ENCODE results near the gene OPTC.

Gene OPTC

DNA sequence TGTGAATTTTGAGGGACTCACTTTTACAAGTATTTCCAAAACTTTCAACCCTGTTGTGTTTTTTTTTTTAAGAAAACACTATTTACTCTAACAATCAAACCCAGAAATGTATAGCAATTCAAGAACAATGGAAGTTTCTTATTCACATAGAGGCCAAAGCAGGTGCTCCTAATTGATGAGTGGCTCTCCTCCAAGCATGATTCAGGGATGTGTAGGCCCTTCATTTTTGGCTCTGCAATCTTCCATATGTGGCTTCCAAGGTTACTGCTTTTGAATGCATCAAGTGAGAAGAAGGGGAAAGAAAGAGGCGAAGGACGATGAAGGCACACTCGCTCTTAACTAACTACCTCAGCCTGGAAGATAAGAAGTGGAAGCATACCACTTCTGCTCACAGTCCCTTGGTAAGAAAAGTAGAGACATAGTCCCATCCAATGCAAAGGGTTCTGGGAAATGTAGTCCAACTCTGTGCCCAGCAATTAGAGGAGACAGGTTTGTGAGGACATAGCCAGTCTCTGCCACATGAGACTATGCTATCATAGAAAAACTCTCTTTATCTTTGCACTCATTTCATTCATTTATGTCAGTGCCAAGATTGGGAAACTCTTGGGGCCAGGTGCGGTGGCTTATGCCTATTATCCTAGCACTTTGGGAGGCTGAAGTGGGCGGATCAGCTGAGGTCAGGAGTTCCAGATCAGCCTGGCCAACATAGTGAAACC, 46.0 kb downstream of the OPTC start:
- no peak for FAIRE-seq

DNA sequence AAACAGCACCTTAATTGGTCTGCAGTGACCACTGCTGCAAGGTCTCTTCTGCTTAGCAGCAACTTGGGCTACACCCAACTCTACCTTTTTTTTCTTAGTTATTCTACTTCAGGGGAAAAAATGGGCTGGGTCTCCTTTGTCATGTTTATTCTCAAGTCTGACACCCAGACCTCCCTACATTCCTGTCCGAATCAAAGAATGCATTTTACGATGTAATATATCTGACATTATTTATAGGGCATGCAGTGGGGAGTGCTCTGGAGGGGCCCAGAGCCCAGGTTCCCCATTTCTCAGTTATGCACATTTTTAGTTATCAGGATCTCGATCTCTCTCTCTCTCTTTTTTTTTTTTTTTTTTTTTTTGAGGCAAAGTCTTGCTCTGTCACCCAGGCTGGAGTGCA, 50.5 kb downstream of the OPTC start:
- no peak for FAIRE-seq

DNA sequence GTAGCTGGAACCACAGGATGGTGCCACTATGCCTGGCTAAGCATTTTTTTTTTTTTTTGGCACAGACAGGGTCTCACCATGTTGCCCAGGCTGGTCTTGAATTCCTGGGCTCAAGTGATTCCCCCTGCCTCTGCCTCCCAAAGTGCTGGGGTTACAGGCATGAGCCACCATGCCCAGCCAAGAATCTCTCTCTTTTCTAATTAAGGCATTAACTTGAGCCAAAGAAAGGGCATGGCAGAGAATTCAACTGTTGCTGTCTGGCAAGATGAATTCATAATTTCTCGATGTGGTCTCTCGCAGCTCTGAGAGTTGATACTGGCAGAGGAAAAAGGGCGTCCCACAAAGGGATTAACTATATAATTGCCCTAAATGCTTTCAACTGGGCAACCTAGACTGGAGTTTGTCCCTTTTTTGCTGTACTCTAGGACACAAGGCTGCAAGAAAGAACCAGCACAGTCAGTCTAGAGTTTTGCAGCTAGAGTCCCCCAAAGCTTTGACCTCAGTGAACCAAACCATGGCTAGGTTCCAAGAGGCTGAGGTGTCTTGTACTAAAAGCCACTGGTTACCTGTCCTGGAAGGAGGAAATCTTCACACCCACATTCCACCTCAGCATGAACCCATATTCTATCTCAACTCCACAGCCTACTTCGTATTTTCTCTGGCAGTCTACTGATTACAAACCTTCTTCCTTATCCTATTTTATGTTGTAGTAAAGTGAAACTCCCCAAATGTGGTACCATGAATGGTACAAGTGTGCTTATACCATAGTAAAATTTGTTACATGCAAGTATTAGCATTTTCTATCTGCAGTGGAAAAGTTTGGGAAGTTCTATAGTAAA, 51.2 kb downstream of the OPTC start:
- FAIRE-seq = no peak

DNA sequence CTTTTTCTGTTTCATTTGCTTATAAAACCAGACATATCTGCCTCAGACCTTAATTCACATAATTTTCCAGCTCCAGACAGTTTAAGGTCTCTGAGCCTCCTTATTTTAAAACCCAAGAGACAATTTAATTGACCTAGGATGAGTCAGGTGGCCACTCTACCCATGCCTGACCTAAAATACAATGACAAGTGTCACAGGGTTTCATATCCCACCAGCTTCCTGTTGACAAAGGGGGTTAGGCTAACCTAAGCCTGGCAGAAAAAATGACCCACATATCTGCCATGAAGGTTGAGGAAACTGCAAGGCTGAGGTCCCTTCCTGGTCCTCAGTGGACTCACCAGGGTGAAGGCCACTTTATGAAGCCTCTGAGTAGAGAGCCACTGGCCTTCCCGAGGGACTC, 52.3 kb downstream of the OPTC start:
- FAIRE-seq = no peak

DNA sequence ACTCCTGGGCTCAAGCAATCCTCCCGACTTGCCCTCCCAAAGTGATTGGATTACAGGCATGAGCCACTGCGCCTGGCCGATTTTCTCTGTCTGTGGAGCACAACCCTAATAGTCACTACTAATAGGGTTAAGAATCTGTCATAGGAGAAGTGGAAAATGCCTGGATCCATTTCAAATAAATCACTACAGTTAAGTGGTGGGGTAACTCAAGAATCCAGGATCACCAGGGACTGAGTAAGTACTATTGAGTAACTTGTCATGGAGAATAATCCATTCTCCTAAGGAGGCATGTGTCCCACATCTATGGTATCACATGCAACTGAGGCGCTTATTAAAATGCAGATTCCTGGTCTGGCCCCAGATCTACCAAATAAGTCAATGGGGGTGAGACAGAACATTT, 53.2 kb downstream of the OPTC start:
- FAIRE-seq = no peak

DNA sequence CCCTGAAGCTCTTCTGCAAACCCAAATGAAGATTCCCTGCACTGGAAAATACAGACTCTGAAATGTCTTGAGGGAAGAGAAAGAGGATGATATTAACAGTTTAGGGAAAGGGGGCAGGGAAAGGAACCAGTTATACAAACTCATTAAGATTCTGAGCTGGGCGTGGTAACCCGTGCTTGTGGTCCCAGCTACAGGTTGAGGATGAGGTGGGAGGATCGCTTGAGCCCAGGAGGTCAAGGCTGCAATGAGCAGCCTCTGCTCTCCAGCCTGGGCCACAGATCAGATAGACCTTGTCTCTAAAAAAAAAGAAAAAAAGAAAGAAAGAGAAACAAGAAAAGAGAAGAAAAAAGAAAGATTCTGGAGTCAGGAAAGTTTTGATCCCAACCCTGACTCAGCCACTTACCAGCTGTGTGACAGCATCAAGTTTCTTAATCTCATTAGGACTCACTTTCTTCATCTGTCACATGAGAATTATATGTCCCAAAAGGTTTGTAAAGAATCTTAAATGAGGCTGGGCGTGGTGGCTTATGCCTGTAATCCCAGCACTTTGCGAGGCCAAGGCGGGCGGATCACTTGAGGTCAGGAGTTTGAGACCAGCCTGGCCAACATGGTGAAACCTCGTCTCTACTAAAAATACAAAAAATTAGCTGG, 53.9 kb downstream of the OPTC start:
- no peak for FAIRE-seq

DNA sequence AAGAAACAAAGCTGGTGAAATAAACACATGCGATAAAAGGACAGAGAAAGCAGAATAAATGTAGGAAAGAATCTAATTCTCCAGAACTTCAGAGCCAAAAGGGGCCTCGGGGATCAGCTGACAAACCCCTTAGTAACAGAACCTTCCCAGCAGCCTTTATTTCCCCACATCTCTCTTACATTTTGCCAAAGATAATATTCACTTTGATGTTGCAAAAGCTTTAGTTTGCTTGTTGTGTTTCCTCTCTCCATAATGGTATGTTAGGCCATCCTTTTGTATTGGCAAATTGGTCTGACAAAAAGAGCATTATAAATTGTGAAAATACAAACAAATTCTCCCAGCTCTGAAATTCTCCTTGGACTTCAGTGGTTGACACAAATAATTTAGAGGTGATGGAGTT, 54.9 kb downstream of the OPTC start:
- FAIRE-seq = no peak

DNA sequence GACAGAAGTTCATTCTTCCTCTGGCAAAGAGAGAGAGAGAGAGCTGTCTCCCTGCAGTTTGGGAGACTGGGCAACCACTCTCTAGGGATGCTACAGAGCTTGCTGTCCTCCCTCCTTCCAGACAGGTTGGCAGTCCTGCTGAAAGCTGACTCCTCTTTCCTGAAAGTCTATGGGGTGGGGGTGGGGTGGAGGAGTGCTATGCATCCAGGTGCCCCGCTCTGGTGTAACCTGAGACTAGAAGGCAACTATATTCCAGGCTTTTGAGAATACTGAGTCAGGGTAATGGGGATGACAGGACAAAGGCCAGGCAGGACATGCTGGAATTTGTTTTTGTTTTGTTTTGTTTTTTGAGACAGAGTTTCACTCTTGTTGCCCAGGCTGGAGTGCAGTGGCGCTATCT, 55.4 kb downstream of the OPTC start:
- no peak for FAIRE-seq

DNA sequence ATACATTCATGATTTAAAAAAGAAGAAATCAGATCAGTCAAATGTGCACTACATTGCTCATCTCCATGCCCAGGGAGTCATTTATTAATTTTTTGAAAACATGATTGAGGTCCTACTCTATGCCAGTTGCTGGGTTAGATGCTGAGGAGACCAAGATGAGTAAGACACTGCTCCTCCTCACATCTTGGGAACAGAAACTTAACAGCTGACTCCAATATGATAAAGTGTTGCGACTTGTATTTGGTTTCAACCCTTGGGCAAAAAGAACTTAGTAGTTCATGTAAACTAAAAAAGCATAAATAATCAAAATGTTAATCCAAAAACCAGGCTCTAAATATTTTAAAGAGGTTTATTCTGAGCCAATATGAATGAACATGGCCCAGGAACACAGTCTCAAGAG, 56.9 kb downstream of the OPTC start:
- FAIRE-seq = no peak

DNA sequence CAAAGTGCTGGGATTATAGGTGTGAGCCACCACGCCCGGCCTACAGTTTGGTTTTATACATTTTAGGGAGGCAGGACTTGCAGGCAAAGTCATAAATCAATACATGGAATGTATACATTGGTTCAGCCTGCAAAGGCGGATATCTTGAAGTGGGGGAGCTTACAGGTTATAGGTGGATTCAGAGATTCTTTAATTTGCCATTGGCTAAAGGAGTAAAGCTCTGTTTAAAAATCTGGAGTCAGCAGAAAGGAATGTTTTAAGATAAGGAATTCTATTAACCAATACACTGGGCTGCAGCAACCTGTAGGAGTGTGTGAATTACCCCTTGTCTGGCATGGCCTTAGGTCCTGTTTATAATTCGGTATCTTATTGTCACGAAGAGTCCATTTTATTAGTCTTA, 57.6 kb downstream of the OPTC start:
- no peak for FAIRE-seq

DNA sequence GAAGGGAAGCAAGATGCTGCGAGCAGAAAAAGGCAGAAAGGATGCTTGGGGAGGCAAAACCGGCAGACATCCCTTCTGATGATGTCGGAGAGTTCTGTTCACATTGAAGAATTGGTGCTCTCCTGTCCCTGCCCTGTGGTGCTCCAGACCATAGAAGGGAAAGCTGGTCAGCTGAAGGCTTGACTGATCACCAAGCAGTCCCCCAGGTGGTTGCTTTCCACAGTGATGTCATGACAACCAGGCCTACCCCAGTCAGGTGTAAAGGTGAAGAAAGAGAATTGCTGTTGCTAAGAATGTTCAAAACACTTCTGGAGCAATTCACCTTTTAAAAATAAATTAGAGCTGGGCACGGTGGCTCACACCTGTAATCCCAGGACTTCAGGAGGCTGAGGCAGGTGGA, 59.5 kb downstream of the OPTC start:
- FAIRE-seq = no peak

DNA sequence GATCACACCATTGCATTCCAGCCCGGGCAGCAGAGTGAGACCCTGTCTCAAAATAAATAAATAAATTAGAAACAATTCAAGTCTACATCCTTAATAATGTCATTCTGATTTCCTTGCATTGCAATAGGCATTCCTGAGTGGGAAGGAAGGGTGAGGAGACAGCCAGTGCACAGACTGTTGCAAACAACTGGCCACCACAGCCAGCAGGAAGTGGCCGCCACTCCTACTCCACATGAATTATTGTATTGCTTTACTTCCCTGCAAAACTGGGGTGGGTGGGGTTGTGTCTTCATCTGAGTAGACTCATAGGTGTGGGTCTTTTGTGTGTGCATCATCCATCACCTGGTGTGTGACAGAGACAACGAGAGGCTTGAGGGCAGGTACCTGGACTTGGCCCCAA, 60.1 kb downstream of the OPTC start:
- no peak for FAIRE-seq

DNA sequence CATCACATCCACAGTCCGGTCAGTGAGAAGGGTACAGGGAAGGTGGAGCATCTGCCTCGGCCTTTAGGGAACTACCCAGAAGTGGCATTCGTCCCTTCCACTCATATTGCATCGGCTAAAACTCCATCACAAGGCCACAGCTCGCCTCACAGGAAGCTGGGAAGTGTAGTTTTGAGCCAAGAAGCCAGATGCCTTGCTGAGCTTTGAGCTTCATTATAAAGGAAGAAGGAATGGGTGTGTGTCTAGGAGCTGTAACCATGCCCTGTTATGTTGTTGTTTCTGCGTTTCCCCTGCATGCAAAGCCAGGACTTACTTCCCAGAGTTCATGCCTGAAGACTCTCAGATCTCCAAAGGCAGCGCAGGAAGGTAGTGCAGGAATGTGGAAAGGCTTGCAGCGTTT, 61.1 kb downstream of the OPTC start:
- no peak for FAIRE-seq

DNA sequence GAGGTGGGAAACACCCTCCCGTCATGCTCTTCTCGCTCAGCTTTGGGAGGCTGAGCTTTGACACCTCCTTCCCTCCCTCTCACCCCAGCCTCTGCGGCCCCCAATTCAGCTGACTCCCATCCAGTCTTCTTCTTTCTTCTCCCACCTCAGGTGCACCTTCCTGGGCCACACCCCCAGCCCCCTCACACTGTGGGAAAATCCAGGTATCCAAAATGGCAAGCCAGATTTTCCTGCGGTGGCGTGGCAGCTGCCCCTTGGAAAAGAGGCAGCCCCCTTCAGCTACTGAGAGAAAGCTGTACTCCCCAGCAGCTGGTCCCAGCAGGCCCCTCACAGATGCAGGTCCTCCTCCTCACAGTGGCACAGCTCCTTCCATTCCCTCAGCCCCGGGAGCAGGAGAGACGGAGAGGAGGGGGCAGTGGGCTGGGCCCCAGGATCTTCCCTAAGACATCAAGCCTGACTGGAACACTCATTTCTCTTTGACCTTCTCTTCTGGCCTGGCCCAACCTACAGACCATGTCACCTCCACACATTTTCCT, 61.6 kb downstream of the OPTC start:
- FAIRE-seq = no peak

DNA sequence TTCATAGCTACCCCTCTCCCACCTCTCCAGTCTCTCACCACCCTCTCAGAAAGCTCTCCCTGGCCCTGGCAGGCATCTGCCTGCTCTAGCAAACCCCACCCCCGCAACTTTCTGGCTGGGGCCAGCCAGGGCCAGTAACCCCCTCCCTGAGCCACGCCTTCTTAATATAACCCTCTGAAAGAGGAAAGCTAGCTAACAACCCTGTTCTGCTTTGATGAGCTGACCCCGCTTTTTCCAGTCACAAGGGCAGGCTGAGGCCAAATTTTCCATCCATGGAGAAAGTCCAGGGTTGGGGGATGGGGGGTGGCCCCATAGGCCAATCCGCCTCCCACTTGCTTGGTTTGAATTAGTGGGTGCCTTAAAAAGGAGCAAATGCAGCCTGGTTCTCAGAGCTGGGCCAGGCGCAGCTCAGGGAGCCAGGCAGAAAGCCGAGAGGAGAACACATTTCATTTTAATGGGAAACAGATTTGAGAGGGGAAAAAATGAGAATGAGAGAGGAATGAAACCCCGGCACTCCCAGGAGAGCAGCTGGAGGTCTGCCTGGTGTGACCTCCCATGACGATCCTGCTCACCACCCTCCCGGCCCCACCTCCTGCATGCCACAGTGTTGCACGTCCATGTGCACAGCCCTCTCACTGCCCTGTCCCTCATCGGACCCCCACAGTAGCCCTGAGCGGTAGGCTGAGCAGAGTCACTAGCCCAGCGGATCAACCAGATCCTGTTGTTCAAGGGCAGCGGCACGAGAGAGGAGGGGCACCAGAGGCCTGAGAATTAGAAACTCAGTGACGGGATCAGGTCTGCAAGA, 62.3 kb downstream of the OPTC start:
- no peak for FAIRE-seq

DNA sequence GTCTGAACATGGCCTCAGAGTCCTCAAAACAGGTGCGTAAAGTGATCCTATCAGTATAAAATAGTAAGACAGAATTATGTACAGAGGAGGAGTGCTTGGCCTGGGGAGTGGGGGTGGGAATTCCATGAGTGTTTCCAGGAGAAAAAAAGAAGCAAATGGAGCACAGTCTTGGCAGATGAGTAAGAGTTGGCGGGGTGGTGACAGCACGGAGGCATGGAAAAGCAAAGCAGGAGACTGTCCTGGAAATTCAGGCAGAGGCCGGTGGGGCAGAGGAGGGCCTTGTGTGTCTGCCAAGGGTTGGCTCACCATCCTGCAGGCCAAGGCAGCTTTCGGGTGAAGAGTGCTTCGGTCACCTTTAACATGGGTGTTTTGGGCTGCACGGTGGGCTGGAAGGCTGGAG, 63.4 kb downstream of the OPTC start:
- FAIRE-seq = no peak

DNA sequence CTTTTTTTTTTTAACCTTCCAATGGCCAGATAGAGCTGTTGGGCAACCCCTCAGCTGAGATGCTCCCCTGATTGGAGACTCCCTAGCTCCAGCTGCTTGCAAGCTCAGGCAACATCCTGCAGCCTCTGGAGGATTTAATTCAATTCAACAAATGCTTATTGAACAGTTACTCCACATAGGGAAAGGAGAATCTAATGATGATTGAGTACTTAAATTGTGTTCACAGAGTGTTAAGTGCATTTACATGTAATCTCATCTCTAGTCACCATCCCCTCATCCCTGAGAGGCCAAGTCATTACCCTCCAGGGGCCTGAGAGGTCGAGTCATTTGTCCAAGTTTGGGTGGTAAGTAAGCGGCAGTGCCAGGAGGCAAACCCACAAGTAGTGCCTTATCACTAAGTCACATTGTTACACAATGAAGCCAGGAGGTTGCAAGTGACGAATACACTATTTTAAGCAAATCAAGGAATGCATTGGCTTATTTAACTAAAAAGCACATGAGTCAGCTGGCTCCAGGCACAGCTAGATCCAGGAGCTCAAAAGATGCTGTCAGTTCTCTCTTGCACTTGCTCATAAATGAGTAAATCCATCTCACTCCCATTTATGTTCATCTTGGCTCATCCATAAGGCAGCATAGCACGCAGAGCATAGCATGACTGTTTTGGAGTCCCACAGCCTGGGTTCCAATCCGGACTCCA, 64.3 kb downstream of the OPTC start:
- FAIRE-seq = no peak

Measured in TTC549 (cell line).